8988T (cell line): ENCODE measurements around the gene VAV2.

Experiments
- DNase-seq: peaks from one replicate; pipeline ENCODE4 v3.0.0; 2011

VAV2 gene

GRCh38 chr9:133870598-133871595 lies 121.2 kb downstream of the VAV2 start:
- no peak for DNase-seq

- no peak for DNase-seq
These were observed 122.3 kb downstream of the VAV2 start for GRCh38 chr9:133869674-133870405.

- no peak for DNase-seq
These were observed 123.9 kb downstream of the VAV2 start for GRCh38 chr9:133868203-133868602.

- no peak for DNase-seq
These were observed 125.2 kb downstream of the VAV2 start for GRCh38 chr9:133866946-133867345.

- DNase-seq, result no peak
These were observed 128.1 kb downstream of the VAV2 start for GRCh38 chr9:133864011-133864410.

- DNase-seq, result no peak
These were observed 128.9 kb downstream of the VAV2 start for GRCh38 chr9:133863257-133863592.

- DNase-seq, result no peak
These were observed 129.4 kb downstream of the VAV2 start for GRCh38 chr9:133862585-133863256.

GRCh38 chr9:133861692-133862091 lies 130.4 kb downstream of the VAV2 start:
- no peak for DNase-seq

GRCh38 chr9:133861086-133861485 lies 131.0 kb downstream of the VAV2 start:
- DNase-seq, result no peak

GRCh38 chr9:133858771-133859170 lies 133.4 kb downstream of the VAV2 start:
- no peak for DNase-seq

- DNase-seq, result no peak
These were observed 134.5 kb downstream of the VAV2 start for GRCh38 chr9:133857639-133858038.

GRCh38 chr9:133856798-133857197 lies 135.3 kb downstream of the VAV2 start:
- no peak for DNase-seq

GRCh38 chr9:133855802-133856521 lies 136.2 kb downstream of the VAV2 start:
- DNase-seq, result no peak

GRCh38 chr9:133855371-133855770 lies 136.8 kb downstream of the VAV2 start:
- DNase-seq, result no peak

- no peak for DNase-seq
These were observed 137.4 kb downstream of the VAV2 start for GRCh38 chr9:133854765-133855164.

GRCh38 chr9:133854048-133854447 lies 138.1 kb downstream of the VAV2 start:
- no peak for DNase-seq

GRCh38 chr9:133853331-133853730 lies 138.8 kb downstream of the VAV2 start:
- no peak for DNase-seq

- DNase-seq, result no peak
These were observed 139.7 kb downstream of the VAV2 start for GRCh38 chr9:133852431-133852830.

GRCh38 chr9:133851693-133852092 lies 140.4 kb downstream of the VAV2 start:
- DNase-seq, result no peak

- no peak for DNase-seq
These were observed 141.2 kb downstream of the VAV2 start for GRCh38 chr9:133850937-133851336.

GRCh38 chr9:133850161-133850560 lies 142.0 kb downstream of the VAV2 start:
- no peak for DNase-seq

- DNase-seq, result no peak
These were observed 142.9 kb downstream of the VAV2 start for GRCh38 chr9:133849110-133849670.
